Measurements from ENCODE around the gene ZNF511. TPM values are rescaled to one million over a fixed set of nuclear protein-coding genes. Genes with fewer than 3 reads are reported as not detected.
A peak's percentile ranks its signal among the peaks of the same experiment; 100 is the strongest.

ZNF511 gene
- total RNA-seq (2021; fragmentation: NEBNext Ultra II Directional; extraction: Animal tissue kit (Norgen Biotek cat#: 25700)): 10 to 100 TPM; 45.7 to 62.0 (median 52.7) TPM
- long read RNA-seq, transcript ZNF511-202 (6 exons, 1,520 nt): major isoform, 57 of 61 reads
- long read RNA-seq, partial matches to known transcripts: 1 of 61 reads
- long read RNA-seq, other reads (novel, unspliced or antisense): 2 of 61 reads

- H3K27ac Mint-ChIP-seq: peak within 1 kb of the TSS; percentile 99
- H3K9me3 Mint-ChIP-seq: no peaks in the 10 kb centered on the region
- H3K4me3 Mint-ChIP-seq: peak within 1 kb of the TSS; percentile 98
- TF ChIP-seq CTCF (IDR thresholded peaks at IDR 0.05): no peak
- peaks cover 4% of the 10 kb centered on the region for H3K27me3 Mint-ChIP-seq (ENCODE audit: insufficient read depth)
- H3K36me3 Mint-ChIP-seq (ENCODE audit: low read depth): peaks cover 11% of the 10 kb centered on the region
- DNase-seq: peak; percentile 72
- H3K4me1 Mint-ChIP-seq (ENCODE audit: low read depth): peaks cover 30% of the 10 kb centered on the region
Observed at GRCh38 chr10:133308421-133309099, at the start of gene ZNF511, which contains the start of gene TUBGCP2. ZNF511 (plus strand) TSS chr10:133308914; CDS start chr10:133308944, 30 bp downstream. TUBGCP2 (minus strand) TSS chr10:133308872; CDS start chr10:133302941, 5,931 bp downstream.

GRCh38 chr10:133259602-133259989 lies 49.1 kb upstream of the ZNF511 start:
- Mint-ChIP-seq H3K27ac (peak overlapping the region; percentile 97), H3K4me3 (peak overlapping the region; percentile 59), H3K27me3 (ENCODE audit: insufficient read depth) (peaks cover 7% of the 10 kb centered on the region; the same call in 1 of the 2 replicates), H3K36me3 (ENCODE audit: low read depth) (no peaks in the 10 kb centered on the region), H3K9me3 (no peaks in the 10 kb centered on the region), H3K4me1 (ENCODE audit: low read depth) (peaks cover 36% of the 10 kb centered on the region)
- no peak for TF ChIP-seq CTCF (IDR thresholded peaks at IDR 0.05)
- DNase-seq: no peak

- H3K4me3 Mint-ChIP-seq: peak overlapping the region; percentile 82
- no peak; the same call in 1 of the 2 replicates for TF ChIP-seq CTCF (IDR thresholded peaks at IDR 0.05)
Observed at GRCh38 chr10:133260895-133261725, 47.6 kb upstream of the ZNF511 start.

GRCh38 chr10:133261726-133262325 lies 46.9 kb upstream of the ZNF511 start:
- no peak for TF ChIP-seq CTCF (IDR thresholded peaks at IDR 0.05)
- Mint-ChIP-seq H3K4me1 (ENCODE audit: low read depth) (peaks cover 36% of the 10 kb centered on the region), H3K27ac (peak overlapping the region; percentile 80), H3K27me3 (ENCODE audit: insufficient read depth) (peaks cover 7% of the 10 kb centered on the region; the same call in 1 of the 2 replicates), H3K36me3 (ENCODE audit: low read depth) (no peaks in the 10 kb centered on the region), H3K9me3 (no peaks in the 10 kb centered on the region), H3K4me3 (peak overlapping the region; percentile 82)
- DNase-seq: peak; percentile 66

More at GRCh38 chr10:133260895-133261725, 47.6 kb upstream of the ZNF511 start:
- H3K9me3 Mint-ChIP-seq: no peaks in the 10 kb centered on the region
- H3K27me3 Mint-ChIP-seq (ENCODE audit: insufficient read depth): peaks cover 7% of the 10 kb centered on the region; the same call in 1 of the 2 replicates
- no peaks in the 10 kb centered on the region for H3K36me3 Mint-ChIP-seq (ENCODE audit: low read depth)
- no peak for DNase-seq
- H3K27ac Mint-ChIP-seq: peak overlapping the region; percentile 80
- peaks cover 36% of the 10 kb centered on the region for H3K4me1 Mint-ChIP-seq (ENCODE audit: low read depth)

GRCh38 chr10:133262696-133263095 lies 46.0 kb upstream of the ZNF511 start:
- peaks cover 4% of the 10 kb centered on the region; the same call in 1 of the 2 replicates for H3K27me3 Mint-ChIP-seq (ENCODE audit: insufficient read depth)
- H3K36me3 Mint-ChIP-seq (ENCODE audit: low read depth): no peaks in the 10 kb centered on the region
- peaks cover 29% of the 10 kb centered on the region for H3K4me1 Mint-ChIP-seq (ENCODE audit: low read depth)
- no peaks in the 10 kb centered on the region for H3K9me3 Mint-ChIP-seq
- H3K4me3 Mint-ChIP-seq: peak overlapping the region; percentile 69; the same call in 1 of the 2 replicates
- DNase-seq: no peak
- TF ChIP-seq CTCF (IDR thresholded peaks at IDR 0.05): no peak
- no peak overlapping the region for H3K27ac Mint-ChIP-seq

Data from HFFc6 (cell line).